Stimulated activated naive CD8-positive, alpha-beta T cell treated with anti-CD3 and anti-CD28 coated beads, Interleukin-15, Interleukin-2, amounts not matched to agents 100 U/mL and 50 U/mL, for 24 hours (primary cell): Measurements from ENCODE around the gene SUCLG2.
A peak's percentile ranks its signal among the peaks of the same experiment; 100 is the strongest.

Source experiments
- ATAC-seq: fragments of 150-1000 bp; cut with Tn5 transposase; one replicate; pipeline ENCODE4 v1.10.0; 2021
- DNase-seq: peaks from one replicate; pipeline ENCODE4 v3.0.0; 2021

SUCLG2 gene

GRCh38 chr3:67383379-67383778 is 271.0 kb downstream of the SUCLG2 start:
- ATAC-seq (no peak), DNase-seq (no peak)

- DNase-seq = no peak
These were observed 271.9 kb downstream of the SUCLG2 start for GRCh38 chr3:67382536-67382935.

GRCh38 chr3:67381667-67382272 is 272.6 kb downstream of the SUCLG2 start:
- ATAC-seq (no peak), DNase-seq (peak; percentile 22)

More at GRCh38 chr3:67382536-67382935, 271.9 kb downstream of the SUCLG2 start:
- ATAC-seq = no peak

- no peak for DNase-seq
- ATAC-seq = no peak
These were observed 274.3 kb downstream of the SUCLG2 start for GRCh38 chr3:67380118-67380517.

GRCh38 chr3:67377299-67377698 is 277.1 kb downstream of the SUCLG2 start:
- DNase-seq (no peak), ATAC-seq (no peak)

- DNase-seq (no peak), ATAC-seq (no peak)
These were observed 278.0 kb downstream of the SUCLG2 start for GRCh38 chr3:67376416-67376815.

- DNase-seq (no peak), ATAC-seq (no peak)
These were observed 278.4 kb downstream of the SUCLG2 start for GRCh38 chr3:67375976-67376375.

- DNase-seq (peak; percentile 15), ATAC-seq (peak; percentile 89)
These were observed 291.7 kb downstream of the SUCLG2 start for GRCh38 chr3:67362686-67363085.

- no peak for DNase-seq
- ATAC-seq = no peak
These were observed 292.6 kb downstream of the SUCLG2 start for GRCh38 chr3:67361770-67362169.

- no peak for DNase-seq
- peak; percentile 76 for ATAC-seq
These were observed 293.1 kb downstream of the SUCLG2 start for GRCh38 chr3:67361323-67361722.

- ATAC-seq (no peak), DNase-seq (no peak)
These were observed 296.6 kb downstream of the SUCLG2 start for GRCh38 chr3:67357610-67358458.

GRCh38 chr3:67349551-67350174 is 304.7 kb downstream of the SUCLG2 start:
- ATAC-seq = peak; percentile 99
- DNase-seq = peak; percentile 37

- DNase-seq (no peak), ATAC-seq (no peak)
These were observed 308.3 kb downstream of the SUCLG2 start for GRCh38 chr3:67346081-67346480.

GRCh38 chr3:67335813-67336212 is 318.6 kb downstream of the SUCLG2 start:
- no peak for DNase-seq
- ATAC-seq = no peak

- DNase-seq = no peak
- ATAC-seq = peak; percentile 62
These were observed 319.8 kb downstream of the SUCLG2 start for GRCh38 chr3:67334588-67334987.

- peak; percentile 65 for DNase-seq
These were observed 325.1 kb downstream of the SUCLG2 start for GRCh38 chr3:67329358-67329757.

GRCh38 chr3:67327582-67327981 is 326.8 kb downstream of the SUCLG2 start:
- ATAC-seq (no peak), DNase-seq (no peak)

More at GRCh38 chr3:67329358-67329757, 325.1 kb downstream of the SUCLG2 start:
- peak; percentile 99 for ATAC-seq

- ATAC-seq (no peak), DNase-seq (no peak)
These were observed 329.2 kb downstream of the SUCLG2 start for GRCh38 chr3:67325231-67325630.
